NCI-H446 (cell line): Measurements from ENCODE around the gene SIK2.

Source experiments
- DNase-seq, 2 experiments: peaks; one replicate each; lab custom pipeline; 2025; lab: John Stamatoyannopoulos, UW

Gene SIK2

DNA sequence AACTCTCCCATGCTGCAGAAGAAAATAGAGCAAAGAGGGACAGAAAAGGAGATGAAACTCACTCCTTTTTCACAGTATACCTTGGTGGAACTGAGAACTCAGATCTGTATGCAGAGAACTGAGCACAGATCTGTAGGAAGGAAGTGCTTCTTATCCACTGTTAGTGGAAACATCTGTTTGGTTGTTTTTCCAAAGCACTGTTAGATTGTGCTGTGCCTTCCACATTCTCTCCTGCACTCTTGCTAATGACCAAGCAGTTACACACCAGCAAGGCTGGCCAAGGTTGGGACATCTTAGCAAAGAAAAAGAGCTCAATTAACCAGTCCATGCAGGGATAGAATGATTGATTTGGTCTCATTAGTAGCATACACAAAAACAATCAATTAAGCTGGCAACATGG is 20.1 kb upstream of the SIK2 start:
- DNase-seq = no peak

DNA sequence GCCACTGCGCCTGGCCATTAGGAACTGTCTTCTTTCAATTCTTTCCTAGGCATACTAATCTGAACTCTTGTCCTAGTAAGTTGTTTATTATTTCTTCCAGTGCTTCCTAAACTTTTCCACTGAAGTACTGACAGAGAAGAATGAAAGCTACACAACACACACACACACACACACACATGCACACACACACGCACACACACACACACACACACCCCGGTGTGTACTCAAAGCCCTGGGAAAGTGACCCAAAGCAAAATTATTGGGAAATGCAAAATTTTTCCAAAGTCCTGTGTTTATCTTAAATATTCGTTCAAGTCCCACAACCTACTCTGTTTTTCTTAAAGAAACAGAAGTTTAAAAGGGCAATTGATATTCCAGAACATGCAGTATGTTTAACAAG is 19.4 kb upstream of the SIK2 start:
- no peak for DNase-seq

DNA sequence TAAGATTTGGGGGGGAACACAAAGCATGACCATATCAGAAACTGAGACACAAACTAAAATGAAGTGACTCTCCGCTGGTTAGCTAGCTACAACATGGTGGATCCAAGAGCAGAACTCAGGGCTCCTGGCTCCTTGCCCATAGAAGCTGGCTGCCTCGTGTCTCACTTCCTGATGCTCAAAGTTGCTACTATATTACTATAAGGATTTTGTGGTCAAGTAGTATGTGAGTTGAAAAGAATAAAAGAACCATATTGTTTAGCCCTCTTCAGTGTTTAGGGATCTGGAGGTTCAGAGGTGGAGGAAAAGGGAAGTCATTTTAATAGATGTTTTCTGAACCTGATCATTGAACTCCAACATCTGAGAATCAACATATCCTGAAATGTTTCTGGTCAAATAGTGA is 16.9 kb upstream of the SIK2 start:
- DNase-seq = peak in 1 of 2 experiments; percentile 35

DNA sequence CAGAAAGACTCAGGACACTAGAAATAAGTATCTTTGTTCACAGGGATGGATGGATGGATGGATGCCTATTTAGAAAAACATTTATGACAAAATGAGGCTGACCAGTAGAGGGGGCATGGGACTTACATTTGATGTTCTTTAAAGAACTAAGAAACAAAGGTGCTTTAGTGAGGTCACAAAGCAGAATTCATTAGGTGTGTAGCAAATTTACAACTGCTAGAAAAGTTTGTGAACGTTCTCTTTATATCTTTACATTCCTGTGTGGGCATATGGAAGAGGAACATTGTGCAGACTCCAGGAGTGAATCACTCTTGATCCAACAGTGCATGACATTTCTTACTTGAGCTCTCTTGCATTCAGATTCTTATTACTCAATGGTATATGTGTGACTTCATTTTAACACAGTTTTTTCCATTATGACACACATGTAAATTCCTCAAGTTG is 15.8 kb upstream of the SIK2 start:
- peak; percentile 62 to 77 for DNase-seq

DNA sequence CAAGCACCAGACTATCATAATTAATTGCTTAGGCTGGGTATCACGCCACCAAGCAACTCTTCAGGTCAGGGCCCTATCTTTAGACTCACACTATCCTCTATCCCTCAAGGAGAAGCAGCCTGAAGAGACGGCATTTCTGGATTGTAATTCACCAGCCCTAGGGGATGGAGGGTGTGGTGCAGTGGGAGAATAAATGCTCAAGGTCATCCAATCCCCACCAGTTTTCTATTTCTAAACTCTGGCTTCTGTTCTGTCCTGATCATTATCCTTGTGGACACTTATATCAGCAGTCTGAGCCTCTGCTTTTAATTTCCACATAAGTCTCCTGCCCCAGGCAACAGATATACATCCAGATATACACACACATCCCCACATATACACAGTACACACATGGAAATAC is 13.1 kb upstream of the SIK2 start:
- no peak for DNase-seq

DNA sequence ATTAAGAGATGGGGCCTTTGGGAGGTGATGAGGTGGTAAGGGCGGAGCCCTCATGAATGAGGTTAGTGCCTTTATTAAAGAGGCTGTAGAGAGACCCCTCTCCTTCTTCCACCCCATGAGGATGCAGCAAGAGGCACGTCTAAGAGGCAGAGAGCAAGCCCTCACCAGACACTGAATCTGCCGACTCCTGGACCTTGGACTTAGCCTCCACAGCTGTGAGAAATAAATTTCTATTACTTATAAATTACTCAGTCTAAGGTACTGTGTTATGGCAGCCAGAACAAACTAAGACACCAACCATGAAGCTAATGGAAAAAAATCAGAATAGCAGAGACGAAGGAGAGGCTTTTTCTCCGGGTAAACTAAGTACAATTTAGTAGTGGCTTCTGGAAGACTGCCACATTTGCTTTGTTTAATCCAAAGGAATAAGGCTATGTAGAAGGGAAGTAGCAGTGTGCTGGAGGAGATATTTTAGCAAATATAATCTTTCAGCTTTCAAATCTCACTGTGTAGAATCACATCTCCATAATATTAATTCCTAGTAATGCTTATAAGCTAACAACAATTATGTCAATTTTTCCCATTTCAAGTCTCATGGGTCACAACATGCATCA is 12.3 kb upstream of the SIK2 start:
- no peak for DNase-seq

DNA sequence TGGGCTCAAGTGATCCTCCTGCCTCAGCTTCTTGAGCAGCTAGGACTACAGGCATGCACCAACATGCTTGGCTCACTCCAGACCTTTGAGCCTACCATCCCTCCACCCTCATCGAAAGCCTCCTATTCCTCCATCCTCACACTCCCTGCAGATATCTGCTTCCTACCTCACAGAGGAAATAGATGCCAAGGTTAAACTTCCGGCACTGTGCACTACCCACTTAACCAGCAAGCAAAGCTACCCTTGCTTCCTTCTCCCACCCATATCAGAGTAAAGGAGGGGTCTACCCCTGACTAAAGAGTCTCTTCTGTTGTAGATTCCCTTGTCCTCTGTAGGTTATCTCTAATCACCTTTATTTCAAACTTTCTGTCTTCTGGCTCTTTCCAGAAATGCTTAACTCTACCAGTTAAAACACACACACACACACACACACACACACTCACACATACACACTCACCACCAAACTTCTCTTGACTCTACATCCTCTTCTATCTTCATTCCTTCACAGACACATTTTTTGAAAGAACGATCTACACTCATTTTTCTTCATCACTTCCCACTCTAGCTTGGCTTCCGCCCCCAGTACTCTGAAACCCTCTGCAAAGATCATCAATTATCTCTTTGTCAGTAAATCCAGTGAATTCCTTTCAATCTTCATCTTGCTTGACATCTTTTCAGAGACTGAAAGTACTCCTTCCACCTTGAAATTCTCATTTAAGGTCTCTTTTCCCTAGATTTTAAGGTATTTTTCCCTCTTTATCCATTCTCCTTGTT is 10.9 kb upstream of the SIK2 start:
- no peak for DNase-seq

DNA sequence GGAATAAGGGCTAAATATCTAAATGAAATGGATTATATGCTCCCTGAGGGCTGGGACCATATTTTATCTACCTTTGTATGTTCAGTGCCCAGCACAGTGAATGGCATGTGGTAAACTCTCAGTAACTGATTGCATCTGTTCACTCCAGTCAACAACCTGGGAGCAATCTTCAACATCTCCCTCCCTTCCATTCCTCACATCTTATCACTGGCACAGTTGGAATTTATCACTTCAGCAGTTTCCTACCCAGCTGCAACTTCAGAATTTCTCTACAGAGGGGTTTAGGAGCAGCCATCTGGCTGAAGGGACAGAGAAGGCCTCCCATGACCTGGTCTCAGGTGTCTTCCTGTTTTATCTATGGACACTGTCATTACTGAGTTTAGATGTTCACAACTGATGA is 9.8 kb upstream of the SIK2 start:
- no peak for DNase-seq

DNA sequence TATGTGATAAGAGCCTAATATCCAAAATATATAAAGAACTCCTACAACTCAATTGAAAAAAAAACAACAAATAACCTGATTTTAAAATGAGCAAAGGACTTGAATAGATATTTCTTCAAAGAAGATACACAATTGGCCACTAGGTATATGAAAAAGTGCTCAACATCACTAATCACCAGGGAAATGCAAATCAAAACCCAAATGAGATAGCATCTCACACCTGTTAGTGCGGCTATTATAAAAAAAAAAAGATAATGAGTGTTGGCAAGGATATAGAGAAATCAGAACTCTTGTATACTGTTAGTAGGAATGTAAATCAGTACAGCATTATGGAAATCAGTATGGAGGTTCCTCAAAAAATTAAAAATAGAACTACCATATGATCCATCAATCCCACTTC is 5.9 kb upstream of the SIK2 start:
- no peak for DNase-seq

DNA sequence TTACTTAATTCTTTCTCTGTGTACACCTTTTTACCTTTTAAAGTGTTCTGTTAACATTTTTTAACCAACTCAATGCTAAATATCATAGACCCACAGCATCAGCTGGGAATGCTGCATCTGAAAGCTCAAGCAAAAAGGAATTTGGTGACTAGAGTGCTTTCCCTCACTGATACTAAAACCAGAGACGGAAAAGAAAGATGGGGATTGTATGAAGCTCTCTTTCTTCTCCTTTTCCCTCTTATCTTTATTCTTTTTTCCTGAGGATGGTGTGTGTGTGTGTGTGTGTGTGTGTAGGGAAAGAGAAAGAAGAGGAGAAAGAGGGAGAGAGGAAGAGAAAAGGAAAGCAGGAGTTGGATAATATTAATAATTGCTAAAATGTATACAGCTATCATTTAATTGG is 4.1 kb upstream of the SIK2 start:
- DNase-seq = no peak

DNA sequence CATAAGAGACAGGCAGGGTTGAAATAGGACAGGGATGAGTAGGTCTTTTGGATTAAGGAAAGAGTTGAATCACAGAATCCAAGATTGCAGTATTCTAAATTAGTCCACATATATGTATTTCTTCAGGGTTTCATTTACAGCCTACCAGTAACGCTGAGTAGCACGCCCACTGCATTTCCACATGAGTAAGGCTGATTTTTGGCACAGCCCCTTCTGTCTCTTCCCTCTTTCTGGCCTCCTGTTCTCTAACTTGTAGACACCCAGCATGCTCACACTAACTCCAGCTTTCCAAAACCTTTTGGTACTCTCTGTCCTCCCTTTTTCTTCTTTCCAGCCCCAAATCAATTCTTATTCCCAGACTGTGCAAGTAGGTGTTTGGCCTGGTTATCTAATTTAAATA is 3.7 kb upstream of the SIK2 start:
- DNase-seq = peak in 1 of 2 experiments; percentile 52

DNA sequence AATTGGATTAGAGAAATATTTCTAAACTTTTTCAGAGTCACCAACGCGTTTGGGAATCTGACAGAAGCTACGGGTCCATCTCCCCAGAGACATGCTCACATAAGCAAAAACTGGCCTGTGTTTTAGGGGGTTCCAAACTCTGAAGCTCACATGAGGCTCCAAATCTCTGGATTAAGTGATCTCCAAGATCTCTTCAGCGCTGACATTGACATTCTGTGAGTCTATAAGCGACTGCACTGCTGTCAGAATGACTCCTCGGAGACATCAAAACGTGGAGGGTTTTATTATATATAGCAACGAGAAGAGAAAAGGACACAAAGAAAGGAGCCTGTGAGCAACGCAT is 642 bp upstream of the SIK2 start:
- peak in 1 of 2 experiments; percentile 58 for DNase-seq

DNA sequence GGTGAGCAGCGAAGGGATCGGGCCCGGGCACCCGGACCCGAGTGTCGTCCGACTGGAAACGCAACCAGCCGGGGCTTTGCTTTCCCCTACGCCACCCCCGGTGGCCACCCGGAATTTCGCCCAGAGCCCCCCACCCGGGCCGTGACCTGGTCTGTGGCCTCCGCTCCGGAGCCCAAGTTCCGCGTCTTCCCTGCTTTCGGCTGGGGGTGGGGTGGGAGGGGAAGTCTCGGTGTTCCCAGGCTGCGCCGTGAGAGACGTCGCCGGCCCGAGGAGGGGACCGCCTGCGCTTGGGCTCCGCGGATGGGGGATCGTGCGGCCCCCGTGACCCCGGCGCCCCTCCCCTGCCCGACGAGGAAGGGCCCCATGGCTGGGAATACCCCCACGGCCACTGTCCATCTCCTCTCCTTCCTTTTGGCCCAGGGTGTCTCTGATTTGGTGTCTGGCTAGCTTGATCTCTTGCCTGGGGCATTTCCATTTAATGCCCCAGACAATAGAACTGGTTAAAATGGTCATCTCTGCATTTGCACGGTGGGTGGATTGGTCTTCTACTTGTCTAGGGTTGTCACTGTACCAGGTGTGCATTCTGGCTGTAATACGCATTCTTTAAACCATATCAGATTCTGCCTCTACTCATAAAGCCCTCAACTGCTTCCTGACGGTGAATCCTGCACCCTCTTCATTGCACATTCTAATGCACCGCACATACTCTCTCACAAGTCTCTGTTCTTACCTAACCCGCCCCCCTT is 789 bp downstream of the SIK2 start:
- no peak for DNase-seq

DNA sequence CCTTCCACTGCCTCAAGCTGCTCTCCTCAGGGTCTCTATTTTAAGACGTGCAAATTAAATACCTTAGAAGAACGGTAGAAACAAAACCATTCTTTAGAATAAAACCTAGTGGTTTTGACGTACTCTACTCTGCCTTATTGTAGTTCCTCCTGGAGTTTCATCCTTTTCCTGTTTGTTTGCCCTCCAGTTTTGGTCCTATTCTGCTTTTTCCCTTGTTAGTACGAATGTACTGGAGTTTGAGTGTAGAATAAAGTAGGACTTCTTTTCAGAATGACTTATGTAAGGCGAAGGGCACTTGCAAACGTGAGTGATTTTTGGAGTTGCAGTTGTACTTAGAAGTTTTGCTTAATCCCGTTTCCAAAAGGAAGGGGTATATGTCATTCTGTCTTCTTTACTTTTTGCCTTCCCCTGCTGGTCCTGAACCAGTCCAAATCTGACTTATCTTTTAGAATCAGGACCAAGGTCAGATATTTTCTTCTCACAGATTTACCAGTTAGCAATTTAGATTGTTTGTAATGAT is 1.4 kb downstream of the SIK2 start:
- DNase-seq = no peak

DNA sequence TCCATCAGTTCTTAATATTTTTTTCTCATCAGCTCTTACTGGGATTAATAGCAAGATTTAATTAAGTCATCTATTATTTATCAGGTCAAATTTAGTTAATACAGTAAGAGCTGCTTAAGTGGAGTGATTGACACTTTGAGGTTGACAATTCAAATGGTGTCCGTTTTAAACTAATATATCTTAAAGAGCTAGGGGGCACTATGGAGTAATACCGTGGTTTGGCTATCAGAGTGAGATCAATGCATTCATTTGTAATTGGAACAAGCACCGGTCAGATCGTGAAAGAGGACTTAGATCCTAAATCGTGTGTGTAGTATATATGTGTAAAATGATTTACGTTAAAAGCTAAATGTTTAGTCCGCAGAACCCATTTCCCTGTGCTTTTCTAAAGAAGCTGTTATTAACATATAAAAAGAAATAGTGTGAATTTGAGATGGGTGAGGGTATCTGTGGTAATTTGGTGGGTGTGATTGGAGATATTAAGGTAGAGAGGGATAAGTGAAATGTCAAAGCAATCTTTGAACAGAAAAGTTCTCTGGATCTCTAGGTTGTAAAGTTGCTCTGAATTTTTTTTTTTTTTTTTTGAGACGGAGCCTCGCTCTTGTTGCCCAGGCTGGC is 2.3 kb downstream of the SIK2 start:
- DNase-seq = peak; percentile 80 to 84

DNA sequence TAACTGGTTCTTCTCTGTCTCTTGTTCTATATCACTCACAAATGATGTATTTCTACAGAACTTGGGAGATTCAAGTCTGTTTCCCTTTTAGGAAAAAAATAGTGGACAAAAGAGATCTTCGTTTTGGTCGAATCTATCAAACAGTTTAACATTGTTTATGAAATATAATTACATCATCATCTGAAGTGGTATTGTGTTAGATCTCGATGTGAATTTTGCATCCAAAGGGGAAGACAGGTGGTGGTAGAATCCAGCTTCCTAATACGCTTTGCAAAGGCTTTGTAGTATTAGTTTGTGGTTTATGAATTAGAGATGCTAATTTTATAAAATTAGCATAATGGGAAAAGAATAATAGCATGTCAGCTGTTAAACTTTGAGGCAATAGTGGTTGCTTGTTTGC is 3.4 kb downstream of the SIK2 start:
- no peak for DNase-seq

DNA sequence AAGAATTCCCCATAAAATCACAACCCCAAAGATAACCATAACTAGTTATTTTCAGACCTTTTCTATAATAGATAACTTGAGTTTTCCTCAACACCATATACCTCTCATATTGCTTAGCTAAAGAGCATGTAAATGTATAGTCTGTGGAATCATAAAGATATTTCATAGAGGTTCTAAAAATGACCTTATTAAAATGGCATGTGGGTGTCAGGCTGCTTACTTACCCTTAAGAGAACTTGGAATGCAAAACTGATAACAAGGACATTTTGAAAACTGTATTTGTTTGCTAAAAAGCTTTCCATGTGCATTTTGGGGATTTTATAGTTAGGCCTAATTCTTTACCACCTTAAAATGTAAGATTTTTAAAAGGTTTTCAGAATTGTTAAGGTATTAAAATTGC is 4.7 kb downstream of the SIK2 start:
- DNase-seq = no peak

DNA sequence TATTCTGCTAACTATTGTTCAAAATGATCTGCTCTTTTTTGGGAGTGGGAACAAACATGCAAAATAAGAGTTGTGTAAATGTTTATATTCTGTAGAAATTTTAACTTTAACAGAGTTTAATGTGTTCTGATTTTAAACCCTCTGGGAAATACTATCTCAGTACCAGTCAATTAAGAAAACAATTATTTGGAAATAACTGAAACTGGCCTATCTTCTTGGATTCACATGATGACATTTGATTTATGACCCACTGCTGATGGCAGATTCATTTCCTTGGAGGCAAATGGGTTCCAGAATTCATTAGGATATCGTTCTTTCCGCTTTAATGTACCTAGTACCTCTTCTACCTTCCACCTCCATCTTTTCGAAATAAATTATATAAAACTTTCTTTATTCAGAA is 5.5 kb downstream of the SIK2 start:
- DNase-seq = no peak

DNA sequence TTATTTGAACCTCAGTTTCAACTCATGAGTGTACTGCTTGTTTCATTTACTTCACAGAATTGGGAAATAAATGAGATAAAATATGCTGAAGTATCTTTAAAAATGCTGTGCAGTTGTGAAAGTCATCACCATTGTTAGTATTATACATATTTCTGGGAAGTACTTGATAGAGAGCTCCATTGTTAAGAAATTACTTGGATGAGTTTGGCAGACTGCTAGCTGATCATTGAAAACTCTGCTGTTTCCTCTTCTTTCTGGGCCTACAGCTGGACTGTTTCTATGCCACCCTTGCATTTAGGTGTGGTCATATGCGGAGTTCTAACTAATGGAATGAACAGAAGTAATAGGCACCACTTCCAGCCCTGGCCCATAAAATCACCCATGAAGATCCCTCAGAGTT is 10.0 kb downstream of the SIK2 start:
- DNase-seq = no peak

DNA sequence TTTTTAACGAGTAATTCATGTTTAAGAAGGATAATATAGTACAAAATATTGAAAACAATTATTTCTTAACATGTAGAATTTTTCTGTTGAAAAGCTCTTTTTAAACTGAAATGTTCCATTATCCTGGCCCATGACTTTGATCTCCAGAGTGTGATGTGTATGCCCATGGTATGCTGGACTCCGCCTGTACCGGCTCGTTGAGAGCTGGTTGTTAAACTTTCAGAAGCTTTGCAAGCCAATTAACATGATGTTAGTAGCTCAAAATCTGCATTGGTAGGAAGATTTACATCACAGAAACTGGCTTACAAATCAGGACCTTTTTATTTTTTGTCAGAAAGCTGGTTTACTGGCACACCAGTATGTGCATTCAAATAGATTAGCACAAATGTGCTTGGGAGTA is 15.0 kb downstream of the SIK2 start:
- DNase-seq = no peak

DNA sequence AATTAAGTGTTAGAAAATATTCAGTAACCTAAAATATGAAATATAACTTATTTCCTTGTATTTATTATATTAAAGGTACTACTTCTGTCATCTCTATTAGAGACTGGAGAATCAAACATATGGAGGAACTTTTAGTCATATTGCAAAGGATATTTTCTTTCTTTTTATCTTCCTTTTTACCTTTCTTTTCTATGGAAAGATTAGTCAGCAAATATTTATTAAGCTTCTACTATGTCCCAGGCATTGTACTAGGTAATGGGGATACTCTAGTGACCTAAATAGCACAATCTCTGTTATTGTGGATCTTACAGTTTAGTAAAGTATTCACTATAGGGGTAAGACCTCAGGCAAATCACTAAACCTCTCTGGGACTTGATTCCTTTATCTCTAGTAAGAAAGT is 18.3 kb downstream of the SIK2 start:
- DNase-seq = no peak

DNA sequence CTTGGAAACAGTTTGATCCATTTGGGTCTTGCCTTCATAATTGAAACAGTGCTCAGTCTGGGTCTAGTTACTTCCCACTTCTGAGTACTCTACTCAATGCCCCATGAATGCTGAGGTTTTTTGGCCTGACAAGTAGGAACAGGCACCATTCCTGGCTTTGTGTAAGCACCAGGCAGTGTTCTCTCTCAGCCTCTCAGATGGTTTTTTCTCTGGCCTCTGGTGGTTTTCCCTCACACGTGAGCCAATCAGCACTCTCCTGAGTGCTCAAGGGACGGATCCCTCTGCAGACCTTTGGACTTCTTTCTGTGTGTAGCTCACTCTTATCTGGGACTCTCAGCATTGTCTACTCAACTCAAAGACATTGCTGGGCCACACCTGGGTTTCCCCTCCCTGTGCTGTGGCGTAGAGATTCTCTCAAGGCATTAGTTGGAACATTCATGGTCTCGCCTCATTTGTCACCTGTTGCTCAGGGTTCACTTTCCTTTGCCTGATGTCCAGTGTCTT is 21.3 kb downstream of the SIK2 start:
- DNase-seq = no peak
